CD4-positive, alpha-beta T cell treated with Interleukin-10 for 1 hour (primary cell): ENCODE results near the gene MPV17.
"Not testable (repeated sequence)": the region's sequence is repeated elsewhere in the genome, so short reads cannot be mapped to it uniquely, and the experiment has no call there.

ENCODE experiments used
- DNase-seq: peaks from one replicate; pipeline ENCODE4 v3.0.0-alpha.2; 2020

The MPV17 gene

GRCh38 chr2:27322301-27322765, 564 bp downstream of the MPV17 start:
- DNase-seq: peak; percentile 12

- no peak for DNase-seq
Measured at GRCh38 chr2:27320958-27321543, 1.8 kb downstream of the MPV17 start.

- not testable (repeated sequence) for DNase-seq
Measured at GRCh38 chr2:27319839-27320238, 3.1 kb downstream of the MPV17 start.

- DNase-seq: no peak
Measured at GRCh38 chr2:27316655-27317412, 6.1 kb downstream of the MPV17 start.

- no peak for DNase-seq
Measured at GRCh38 chr2:27315122-27315521, 7.8 kb downstream of the MPV17 start.

GRCh38 chr2:27314709-27315108, 8.2 kb downstream of the MPV17 start:
- DNase-seq: no peak

GRCh38 chr2:27313882-27314645, 8.8 kb downstream of the MPV17 start:
- no peak for DNase-seq

GRCh38 chr2:27312152-27312551, 10.7 kb downstream of the MPV17 start:
- no peak for DNase-seq

- DNase-seq: no peak
Measured at GRCh38 chr2:27309651-27310050, 13.2 kb downstream of the MPV17 start.

GRCh38 chr2:27308359-27308881, 14.5 kb downstream of the MPV17 start, which contains the start of gene UCN:
UCN (minus strand) TSS chr2:27308445; CDS start chr2:27307895, 550 bp downstream.
- no peak for DNase-seq

- no peak for DNase-seq
Measured at GRCh38 chr2:27307545-27308358, 15.1 kb downstream of the MPV17 start.

- DNase-seq: no peak
Measured at GRCh38 chr2:27307287-27307544, 15.7 kb downstream of the MPV17 start.

GRCh38 chr2:27306573-27307286, 16.2 kb downstream of the MPV17 start:
- peak; percentile 28 for DNase-seq

GRCh38 chr2:27306136-27306535, 16.8 kb downstream of the MPV17 start:
- DNase-seq: no peak

GRCh38 chr2:27305516-27305915, 17.4 kb downstream of the MPV17 start:
- no peak for DNase-seq

GRCh38 chr2:27304488-27305240, 18.2 kb downstream of the MPV17 start:
- no peak for DNase-seq

GRCh38 chr2:27303093-27304025, 19.5 kb downstream of the MPV17 start:
- peak; percentile 68 for DNase-seq

- DNase-seq: not testable (repeated sequence)
Measured at GRCh38 chr2:27300606-27301005, 22.3 kb downstream of the MPV17 start.

- no peak for DNase-seq
Measured at GRCh38 chr2:27298391-27299080, 24.4 kb downstream of the MPV17 start.

GRCh38 chr2:27297195-27297594, 25.7 kb downstream of the MPV17 start:
- no peak for DNase-seq
